ENCODE results near the gene MSLN.

The MSLN gene

DNA sequence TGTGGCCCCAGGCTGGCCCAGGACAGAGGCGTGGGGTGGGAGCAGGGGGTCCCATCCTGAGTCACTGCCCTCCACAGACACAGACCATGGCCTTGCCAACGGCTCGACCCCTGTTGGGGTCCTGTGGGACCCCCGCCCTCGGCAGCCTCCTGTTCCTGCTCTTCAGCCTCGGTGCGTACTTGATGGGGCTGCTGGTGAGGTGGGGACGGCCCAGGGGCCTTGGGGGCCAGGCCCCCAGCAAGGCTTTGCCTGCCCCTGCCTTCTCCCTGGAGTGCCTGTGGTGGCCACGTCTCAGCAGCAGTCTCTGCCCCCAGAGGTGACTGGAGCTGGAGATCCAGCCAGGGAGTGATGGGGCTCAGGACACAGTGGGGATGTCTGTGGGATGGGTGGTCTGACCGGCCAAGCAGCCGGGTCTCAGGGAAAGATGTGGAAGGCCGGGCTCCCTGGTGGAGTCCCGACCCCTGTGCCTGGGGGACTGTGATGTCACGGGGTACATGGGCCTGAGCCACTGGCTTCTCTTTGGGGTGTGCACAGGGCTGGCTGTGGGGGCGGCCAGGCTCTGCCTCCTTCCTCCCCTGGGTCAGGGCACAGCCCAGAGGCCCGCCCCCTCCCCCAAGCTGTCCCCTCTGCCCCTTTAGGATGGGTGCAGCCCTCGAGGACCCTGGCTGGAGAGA is 2.2 kb downstream of the MSLN start:
- TF ChIP-seq, protein P1, sequence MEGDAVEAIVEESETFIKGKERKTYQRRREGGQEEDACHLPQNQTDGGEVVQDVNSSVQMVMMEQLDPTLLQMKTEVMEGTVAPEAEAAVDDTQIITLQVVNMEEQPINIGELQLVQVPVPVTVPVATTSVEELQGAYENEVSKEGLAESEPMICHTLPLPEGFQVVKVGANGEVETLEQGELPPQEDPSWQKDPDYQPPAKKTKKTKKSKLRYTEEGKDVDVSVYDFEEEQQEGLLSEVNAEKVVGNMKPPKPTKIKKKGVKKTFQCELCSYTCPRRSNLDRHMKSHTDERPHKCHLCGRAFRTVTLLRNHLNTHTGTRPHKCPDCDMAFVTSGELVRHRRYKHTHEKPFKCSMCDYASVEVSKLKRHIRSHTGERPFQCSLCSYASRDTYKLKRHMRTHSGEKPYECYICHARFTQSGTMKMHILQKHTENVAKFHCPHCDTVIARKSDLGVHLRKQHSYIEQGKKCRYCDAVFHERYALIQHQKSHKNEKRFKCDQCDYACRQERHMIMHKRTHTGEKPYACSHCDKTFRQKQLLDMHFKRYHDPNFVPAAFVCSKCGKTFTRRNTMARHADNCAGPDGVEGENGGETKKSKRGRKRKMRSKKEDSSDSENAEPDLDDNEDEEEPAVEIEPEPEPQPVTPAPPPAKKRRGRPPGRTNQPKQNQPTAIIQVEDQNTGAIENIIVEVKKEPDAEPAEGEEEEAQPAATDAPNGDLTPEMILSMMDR (IDR thresholded peaks at IDR 0.05; ENCODE audit: insufficient read depth, low read depth, low read length, missing control alignments), result no peak
- H3K4me3 ChIP-seq (ENCODE audit: low read length), result no peak overlapping the region
- no peak for DNase-seq (ENCODE audit: low read depth)

DNA sequence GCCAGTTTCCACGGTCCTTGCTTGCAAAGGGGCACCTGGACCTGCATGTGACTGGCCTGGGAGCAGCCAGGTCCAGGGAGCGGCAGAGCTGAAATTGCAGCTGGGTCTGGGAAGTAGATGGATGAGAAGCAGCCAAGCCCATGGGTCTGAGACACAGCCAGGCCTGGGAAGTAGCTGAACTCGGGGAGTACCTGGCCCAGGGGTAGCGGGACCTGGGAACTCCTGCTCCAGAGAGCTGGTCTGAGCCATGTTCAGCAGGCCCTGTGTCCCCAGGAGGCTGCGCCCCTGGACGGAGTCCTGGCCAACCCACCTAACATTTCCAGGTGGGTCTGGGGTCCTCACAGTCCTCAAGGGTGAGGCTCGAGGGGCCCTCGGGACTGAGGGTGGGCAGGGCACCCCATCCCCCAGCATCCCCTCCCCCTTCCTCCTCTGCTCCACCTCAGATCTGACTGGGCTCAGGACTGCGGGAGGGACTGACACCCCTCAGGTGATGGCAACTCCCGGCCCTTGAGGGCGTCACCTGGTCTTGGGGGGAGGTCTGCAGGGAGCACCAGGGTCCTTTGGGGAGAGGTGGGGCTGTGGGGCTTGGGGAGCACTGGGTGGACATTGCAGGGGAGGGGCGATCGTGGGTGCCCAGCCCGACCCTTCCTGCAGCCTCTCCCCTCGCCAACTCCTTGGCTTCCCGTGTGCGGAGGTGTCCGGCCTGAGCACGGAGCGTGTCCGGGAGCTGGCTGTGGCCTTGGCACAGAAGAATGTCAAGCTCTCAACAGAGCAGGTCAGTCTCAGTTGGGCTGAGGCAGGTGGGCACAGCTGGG is 3.0 kb downstream of the MSLN start:
- H3K4me3 ChIP-seq (ENCODE audit: low read length), result no peak overlapping the region
- TF ChIP-seq, protein P1 (IDR thresholded peaks at IDR 0.05; ENCODE audit: insufficient read depth, low read depth, low read length, missing control alignments), result no peak
- no peak for DNase-seq (ENCODE audit: low read depth)

DNA sequence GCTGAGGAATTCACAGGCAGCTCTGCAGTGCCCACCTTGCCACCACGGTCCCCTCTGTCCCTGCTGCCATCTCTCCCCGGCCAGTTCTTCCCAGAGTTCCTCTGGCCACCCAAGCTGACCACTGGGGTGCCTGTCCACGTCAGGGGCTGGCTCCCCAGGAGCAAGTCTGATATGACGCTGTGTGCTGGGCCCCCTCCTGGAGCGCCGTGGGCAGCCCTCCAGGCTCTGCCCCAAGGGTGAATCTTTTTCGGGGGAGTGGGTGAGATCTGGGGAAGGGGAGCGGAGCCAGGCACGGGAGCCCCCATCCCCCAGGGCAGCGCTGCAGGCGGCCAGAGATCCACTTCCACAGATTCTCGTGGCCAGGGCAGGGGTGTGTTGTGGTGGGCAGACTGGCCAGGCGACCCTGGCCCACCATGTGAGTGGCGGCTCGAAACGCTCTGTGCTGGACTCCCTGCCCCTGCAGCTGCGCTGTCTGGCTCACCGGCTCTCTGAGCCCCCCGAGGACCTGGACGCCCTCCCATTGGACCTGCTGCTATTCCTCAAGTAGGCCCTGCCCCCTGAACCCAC is 3.7 kb downstream of the MSLN start:
- no peak for DNase-seq (ENCODE audit: low read depth)
- no peak overlapping the region for H3K4me3 ChIP-seq (ENCODE audit: low read length)
- TF ChIP-seq, protein P1 (IDR thresholded peaks at IDR 0.05; ENCODE audit: insufficient read depth, low read depth, low read length, missing control alignments), result no peak

DNA sequence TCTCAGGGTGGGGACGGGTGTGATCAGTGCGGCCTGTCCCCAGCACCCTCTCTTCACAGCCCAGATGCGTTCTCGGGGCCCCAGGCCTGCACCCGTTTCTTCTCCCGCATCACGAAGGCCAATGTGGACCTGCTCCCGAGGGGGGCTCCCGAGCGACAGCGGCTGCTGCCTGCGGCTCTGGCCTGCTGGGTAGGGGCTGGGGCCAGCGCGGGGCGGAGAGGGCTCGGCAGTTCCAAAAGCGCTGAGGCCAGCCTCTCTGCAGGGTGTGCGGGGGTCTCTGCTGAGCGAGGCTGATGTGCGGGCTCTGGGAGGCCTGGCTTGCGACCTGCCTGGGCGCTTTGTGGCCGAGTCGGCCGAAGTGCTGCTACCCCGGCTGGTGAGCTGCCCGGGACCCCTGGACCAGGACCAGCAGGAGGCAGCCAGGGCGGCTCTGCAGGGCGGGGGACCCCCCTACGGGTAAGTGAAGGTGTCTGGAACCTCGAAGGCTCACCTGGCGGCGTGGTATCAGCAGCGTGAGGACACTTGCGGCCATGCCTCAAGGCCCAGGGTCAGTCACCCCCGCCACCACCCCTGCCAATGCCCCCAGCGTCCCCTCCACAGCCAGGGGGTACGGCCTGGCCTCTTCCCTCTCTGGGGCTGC is 4.4 kb downstream of the MSLN start:
- TF ChIP-seq, protein P1 (IDR thresholded peaks at IDR 0.05; ENCODE audit: insufficient read depth, low read depth, low read length, missing control alignments), result no peak
- H3K4me3 ChIP-seq (ENCODE audit: low read length), result no peak overlapping the region
- DNase-seq (ENCODE audit: low read depth), result no peak

DNA sequence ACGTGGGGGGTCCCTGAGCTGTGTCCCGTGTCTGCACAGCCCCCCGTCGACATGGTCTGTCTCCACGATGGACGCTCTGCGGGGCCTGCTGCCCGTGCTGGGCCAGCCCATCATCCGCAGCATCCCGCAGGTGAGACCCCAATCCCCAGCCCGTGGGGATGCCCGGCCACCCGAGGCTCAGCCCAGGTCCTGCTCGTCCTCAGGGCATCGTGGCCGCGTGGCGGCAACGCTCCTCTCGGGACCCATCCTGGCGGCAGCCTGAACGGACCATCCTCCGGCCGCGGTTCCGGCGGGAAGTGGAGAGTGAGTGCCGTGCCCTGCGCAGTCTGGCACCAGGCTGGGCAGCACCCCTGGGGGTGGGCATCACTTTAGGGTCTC is 4.9 kb downstream of the MSLN start:
- TF ChIP-seq, protein P1 (IDR thresholded peaks at IDR 0.05; ENCODE audit: insufficient read depth, low read depth, low read length, missing control alignments), result no peak

DNA sequence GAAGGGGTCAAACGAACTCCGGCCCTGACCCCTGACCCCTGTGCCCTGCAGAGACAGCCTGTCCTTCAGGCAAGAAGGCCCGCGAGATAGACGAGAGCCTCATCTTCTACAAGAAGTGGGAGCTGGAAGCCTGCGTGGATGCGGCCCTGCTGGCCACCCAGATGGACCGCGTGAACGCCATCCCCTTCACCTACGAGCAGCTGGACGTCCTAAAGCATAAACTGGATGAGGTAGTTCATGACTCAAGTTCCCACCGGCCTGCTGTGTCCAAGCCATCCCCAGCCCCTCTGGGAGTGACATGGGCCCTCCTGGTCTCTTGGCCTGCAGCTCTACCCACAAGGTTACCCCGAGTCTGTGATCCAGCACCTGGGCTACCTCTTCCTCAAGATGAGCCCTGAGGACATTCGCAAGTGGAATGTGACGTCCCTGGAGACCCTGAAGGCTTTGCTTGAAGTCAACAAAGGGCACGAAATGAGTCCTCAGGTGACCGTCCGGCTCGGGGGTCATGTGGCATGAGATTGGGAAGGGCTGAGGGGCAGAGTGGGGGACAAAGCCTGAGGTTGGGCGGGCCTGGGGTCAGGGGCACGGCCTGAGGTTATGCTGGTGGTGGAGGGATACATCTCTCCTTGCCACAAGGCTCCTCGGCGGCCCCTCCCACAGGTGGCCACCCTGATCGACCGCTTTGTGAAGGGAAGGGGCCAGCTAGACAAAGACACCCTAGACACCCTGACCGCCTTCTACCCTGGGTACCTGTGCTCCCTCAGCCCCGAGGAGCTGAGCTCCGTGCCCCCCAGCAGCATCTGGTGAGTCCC is 5.7 kb downstream of the MSLN start:
- DNase-seq (ENCODE audit: low read depth), result no peak
- TF ChIP-seq, protein P1 (IDR thresholded peaks at IDR 0.05; ENCODE audit: insufficient read depth, low read depth, low read length, missing control alignments), result no peak
- no peak overlapping the region for H3K4me3 ChIP-seq (ENCODE audit: low read length)

More for the DNA sequence above, 4.9 kb downstream of the MSLN start:
- DNase-seq (ENCODE audit: low read depth), result no peak
- H3K4me3 ChIP-seq (ENCODE audit: low read length), result no peak overlapping the region
